ENCODE data around the gene DLG1. TPM values are rescaled to one million over a fixed set of nuclear protein-coding genes. Genes with fewer than 3 reads are reported as not detected.

Gene DLG1
- total and polyA plus RNA-seq, 2 experiments from 2014 or later = 27.6 to 98.0 TPM

GRCh38 chr3:197068077-197068476, 230.3 kb downstream of the DLG1 start:
- peaks cover 16% of the 10 kb centered on the region; the same call in 2 of the 3 replicates for H3K36me3 Mint-ChIP-seq (ENCODE audit: low read depth)
- Histone ChIP-seq H3F3A (replicated peaks; ENCODE audit: low read depth) (no peaks in the 10 kb centered on the region), H3K36me3 (ENCODE audit: insufficient read depth) (no peaks in the 10 kb centered on the region; the same call in 1 of the 2 replicates), H4K20me1 (replicated peaks; ENCODE audit: insufficient read depth) (no peaks in the 10 kb centered on the region), H3K4me1 (ENCODE audit: insufficient read depth) (no peaks in the 10 kb centered on the region), H3K27me3 (ENCODE audit: insufficient read depth) (no peaks in the 10 kb centered on the region), H3K4me3 (no peak overlapping the region), H3K79me2 (replicated peaks; ENCODE audit: insufficient read depth) (no peaks in the 10 kb centered on the region), H3K27ac (ENCODE audit: low read depth) (no peak overlapping the region), H3K4me2 (no peak overlapping the region), H2AFZ (no peak overlapping the region), H3K9me2 (ENCODE audit: insufficient read depth) (no peaks in the 10 kb centered on the region)
- no peak overlapping the region for H3K27ac Mint-ChIP-seq
- H3K4me1 Mint-ChIP-seq = no peaks in the 10 kb centered on the region
- H3K27me3 Mint-ChIP-seq (ENCODE audit: insufficient read depth, low read depth, poor library complexity) = no peaks in the 10 kb centered on the region
- DNase-seq (ENCODE audit: low spot score) = no peak
- H3K9me3 Mint-ChIP-seq = no peaks in the 10 kb centered on the region
- no peak for TF ChIP-seq NANOG (IDR thresholded peaks at IDR 0.05; ENCODE audit: borderline replicate concordance)
- no peak for TF ChIP-seq EZH2phosphoT487 (IDR thresholded peaks at IDR 0.05; ENCODE audit: unreplicated experiment)
- TF ChIP-seq CREB1 (CRISPR knock-in tag; IDR thresholded peaks at IDR 0.05; ENCODE audit: low read depth) = no peak
- TF ChIP-seq REST (IDR thresholded peaks at IDR 0.05; ENCODE audit: unreplicated experiment) = no peak
- TF ChIP-seq ZNF331 (CRISPR knock-in tag; IDR thresholded peaks at IDR 0.05; ENCODE audit: low read depth) = no peak
- no peak for ATAC-seq
- H3K4me3 Mint-ChIP-seq = no peak overlapping the region

GRCh38 chr3:197064771-197065170, 233.6 kb downstream of the DLG1 start:
- Histone ChIP-seq H3K4me1 (ENCODE audit: insufficient read depth) (no peaks in the 10 kb centered on the region), H3K79me2 (replicated peaks; ENCODE audit: insufficient read depth) (no peaks in the 10 kb centered on the region), H3K27ac (ENCODE audit: low read depth) (no peak overlapping the region), H3K27me3 (ENCODE audit: insufficient read depth) (no peaks in the 10 kb centered on the region), H3K9me2 (ENCODE audit: insufficient read depth) (no peaks in the 10 kb centered on the region), H4K20me1 (replicated peaks; ENCODE audit: insufficient read depth) (no peaks in the 10 kb centered on the region; the same call in 1 of the 2 replicates), H2AFZ (no peak overlapping the region), H3K36me3 (ENCODE audit: insufficient read depth) (peaks cover 3% of the 10 kb centered on the region; the same call in 1 of the 2 replicates), H3F3A (replicated peaks; ENCODE audit: low read depth) (no peaks in the 10 kb centered on the region), H3K4me3 (no peak overlapping the region), H3K4me2 (no peak overlapping the region)
- no peaks in the 10 kb centered on the region for H3K4me1 Mint-ChIP-seq
- H3K27me3 Mint-ChIP-seq (ENCODE audit: insufficient read depth, low read depth, poor library complexity) = no peaks in the 10 kb centered on the region
- H3K36me3 Mint-ChIP-seq (ENCODE audit: low read depth) = peaks cover 32% of the 10 kb centered on the region
- DNase-seq (ENCODE audit: low spot score) (no peak), ATAC-seq (no peak)
- no peak overlapping the region for H3K4me3 Mint-ChIP-seq
- H3K27ac Mint-ChIP-seq = no peak overlapping the region
- no peaks in the 10 kb centered on the region for H3K9me3 Mint-ChIP-seq
- TF ChIP-seq CREB1 (CRISPR knock-in tag; IDR thresholded peaks at IDR 0.05; ENCODE audit: low read depth) (no peak), ZNF331 (CRISPR knock-in tag; IDR thresholded peaks at IDR 0.05; ENCODE audit: low read depth) (no peak), JUNB (IDR thresholded peaks at IDR 0.05; ENCODE audit: unreplicated experiment) (no peak), CTCF (conservative IDR thresholded peaks at IDR 0.05; ENCODE audit: low read depth in 2 of 2) (no peak), STAT1 (IDR thresholded peaks at IDR 0.05; ENCODE audit: unreplicated experiment) (no peak), POLR2AphosphoS5 (IDR thresholded peaks at IDR 0.05; ENCODE audit: low read depth) (no peak), ETS1 (IDR thresholded peaks at IDR 0.05) (no peak), ZNF114 (CRISPR knock-in tag; IDR thresholded peaks at IDR 0.05) (no peak), EZH2 (IDR thresholded peaks at IDR 0.05; ENCODE audit: low read depth, unreplicated experiment) (no peak), EZH2phosphoT487 (IDR thresholded peaks at IDR 0.05; ENCODE audit: unreplicated experiment) (no peak), REST (IDR thresholded peaks at IDR 0.05; ENCODE audit: unreplicated experiment) (no peak), NANOG (IDR thresholded peaks at IDR 0.05; ENCODE audit: borderline replicate concordance) (no peak)
